Kidney (tissue), 14 donors: Measurements from ENCODE around the gene LRCH3. TPM values are rescaled to one million over a fixed set of nuclear protein-coding genes. Genes with fewer than 3 reads are reported as not detected.

Experiments used
- DNase-seq, 5 donors: peaks; one replicate each; pipeline ENCODE4 v3.0.0-alpha.2; 2013 to 2020
- FAIRE-seq: peaks from 2 replicates; lab custom pipeline; 2012; peaks lifted over from hg19 to GRCh38; lab: Jason Lieb, UNC
- H3K27ac ChIP-seq, 2 donors: one replicate each; pipeline ENCODE4 v1.7.0; 2013; ENCODE audit warnings: low read depth in 2 of 2, low read length in 2 of 2, inconsistent platforms in 1 of 2
- H3K27me3 ChIP-seq: one replicate; pipeline ENCODE4 v1.7.1; 2013; ENCODE audit warnings: low read length, inconsistent platforms; ENCODE audit not compliant: control insufficient read depth, insufficient read depth
- H3K36me3 ChIP-seq, 3 donors: one replicate each; pipeline versions ENCODE4 v1.7.0 to v1.7.1; 2013; ENCODE audit warnings: low read length in 3 of 3, control low read depth in 1 of 3, inconsistent platforms in 1 of 3; ENCODE audit not compliant: insufficient read depth in 3 of 3, control insufficient read depth in 2 of 3
- H3K4me1 ChIP-seq, 3 donors: one replicate each; pipeline versions ENCODE4 v1.7.0 to v1.7.1; 2013; ENCODE audit warnings: low read length in 3 of 3, inconsistent platforms in 1 of 3, low read depth in 1 of 3; ENCODE audit not compliant: control insufficient read depth in 2 of 3, insufficient read depth in 2 of 3
- H3K4me3 ChIP-seq, 3 donors: one replicate each; pipeline versions ENCODE4 v1.7.0 to v1.8.1; 2013; ENCODE audit warnings: low read length in 3 of 3, control low read depth in 1 of 3, inconsistent platforms in 1 of 3
- H3K9ac ChIP-seq, 3 donors: one replicate each; pipeline versions ENCODE4 v1.7.0 to v1.7.1; 2013; ENCODE audit warnings: low read length in 3 of 3, control low read depth in 1 of 3, inconsistent platforms in 1 of 3
- H3K9me3 ChIP-seq, 3 donors: one replicate each; pipeline versions ENCODE4 v1.7.0 to v1.7.1; 2013; ENCODE audit warnings: low read length in 3 of 3, control low read depth in 1 of 3, inconsistent platforms in 1 of 3; ENCODE audit not compliant: control insufficient read depth in 2 of 3, insufficient read depth in 1 of 3
- intact Hi-C: fragments of 100-400 bp; cut with DNase I; formaldehyde crosslinking; loops from one replicate; pipeline ENCODE4 v1.11.1; 2022
- polyA plus RNA-seq: library from polyadenylated mRNA; stranded (reverse); fragments of 350-450 nt; fragmentation: Illumina TruSeq; extraction: RNeasy Lipid Tissue Mini Kit (QIAGEN cat#74804); gene quantifications from one replicate; pipeline ENCODE4 v1.2.3, GENCODE V29; 2014; ENCODE audit warnings: low read depth, low replicate concordance; ENCODE audit not compliant: insufficient read depth
- total RNA-seq: library from RNA; stranded (reverse); fragmentation: NEBNext Ultra II Directional; extraction: Animal tissue kit (Norgen Biotek cat#: 25700); gene quantifications from one replicate; pipeline ENCODE4 v1.2.1, GENCODE V29; 2021
- TF ChIP-seq, protein P1 (sequence below): IDR thresholded peaks from 3 replicates; pipeline ENCODE4 v1.5.1; 2012; ENCODE audit warnings: mild to moderate bottlenecking, moderate library complexity, borderline replicate concordance; ENCODE audit not compliant: insufficient read depth; ENCODE audit errors: extremely low read depth
- donor health status: control.
- donor health status: control.
- donor health status: control.
- donor health status: control.
- donor health status: control.
- donor health status: DM: yes; HTN: yes; CAD: no.
- donor health status: Normal renal cell carcinoma (clear cell type).

The LRCH3 gene
- total and polyA plus RNA-seq, 2 donors from 2014 or later, result 11.6 to 52.0 TPM

DNA sequence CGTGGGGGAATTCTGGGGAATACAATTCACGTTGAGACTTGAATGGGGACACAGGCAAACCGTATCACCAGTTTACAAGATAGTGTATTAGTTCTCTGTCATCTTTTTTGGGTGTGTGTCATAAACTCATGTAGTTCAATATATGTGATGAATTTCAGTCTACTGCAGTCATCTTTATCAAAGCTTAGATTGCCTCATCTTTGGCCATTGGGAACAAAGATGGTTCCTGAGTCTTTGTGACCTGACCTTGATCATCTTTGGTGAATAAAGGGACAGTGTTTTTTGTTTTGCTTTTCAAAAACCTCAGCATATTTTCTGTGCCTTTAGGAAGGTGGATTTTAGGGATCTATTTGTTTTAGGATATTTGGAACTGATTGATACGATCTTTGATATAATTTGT is 23.3 kb downstream of the LRCH3 start:
- intact Hi-C loops, result no loop called here

DNA sequence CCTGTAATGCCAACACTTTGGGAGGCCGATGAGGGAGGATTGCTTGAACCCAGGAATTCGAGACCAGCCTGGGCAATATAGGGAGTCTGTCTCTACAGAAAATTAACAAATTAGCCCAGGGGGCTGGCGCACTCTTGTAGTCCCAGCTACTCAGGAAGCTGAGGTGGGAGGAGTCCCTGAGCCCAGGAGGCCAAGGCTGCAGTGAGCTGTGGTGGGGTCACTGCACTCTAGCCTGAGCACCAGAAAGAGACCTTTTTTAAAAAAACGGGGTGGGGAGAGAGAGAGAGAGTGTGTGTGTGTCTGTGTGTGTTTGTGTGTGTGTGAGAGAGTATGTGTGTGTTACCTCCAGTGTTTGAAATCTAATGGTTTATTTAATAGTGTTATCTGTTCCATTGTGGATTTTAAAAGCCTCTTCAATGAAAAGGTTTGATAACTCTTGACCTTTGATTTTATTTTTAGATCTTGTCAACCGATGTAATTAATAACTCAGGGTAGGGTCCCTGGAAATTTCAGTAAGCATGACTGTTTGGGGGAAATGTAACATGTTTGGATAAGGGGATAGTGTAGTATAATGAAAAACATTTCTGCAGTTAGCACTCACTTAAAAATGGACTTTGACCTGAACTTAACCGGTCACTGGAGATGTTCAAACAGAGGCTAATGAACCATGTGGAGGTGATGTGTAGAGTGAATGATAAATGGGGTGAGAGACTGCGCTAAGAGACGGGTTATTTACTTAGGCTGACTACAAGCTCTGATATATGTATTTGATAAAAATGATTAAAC is 29.7 kb downstream of the LRCH3 start:
- peaks cover 0 to 3% (median 0%) of the 10 kb centered on the region in 3 donors for H3K4me1 ChIP-seq
- FAIRE-seq (no peak), DNase-seq (peak in 4 of 5 donors; percentile 14 to 35 (median 26))
- TF ChIP-seq, protein P1, sequence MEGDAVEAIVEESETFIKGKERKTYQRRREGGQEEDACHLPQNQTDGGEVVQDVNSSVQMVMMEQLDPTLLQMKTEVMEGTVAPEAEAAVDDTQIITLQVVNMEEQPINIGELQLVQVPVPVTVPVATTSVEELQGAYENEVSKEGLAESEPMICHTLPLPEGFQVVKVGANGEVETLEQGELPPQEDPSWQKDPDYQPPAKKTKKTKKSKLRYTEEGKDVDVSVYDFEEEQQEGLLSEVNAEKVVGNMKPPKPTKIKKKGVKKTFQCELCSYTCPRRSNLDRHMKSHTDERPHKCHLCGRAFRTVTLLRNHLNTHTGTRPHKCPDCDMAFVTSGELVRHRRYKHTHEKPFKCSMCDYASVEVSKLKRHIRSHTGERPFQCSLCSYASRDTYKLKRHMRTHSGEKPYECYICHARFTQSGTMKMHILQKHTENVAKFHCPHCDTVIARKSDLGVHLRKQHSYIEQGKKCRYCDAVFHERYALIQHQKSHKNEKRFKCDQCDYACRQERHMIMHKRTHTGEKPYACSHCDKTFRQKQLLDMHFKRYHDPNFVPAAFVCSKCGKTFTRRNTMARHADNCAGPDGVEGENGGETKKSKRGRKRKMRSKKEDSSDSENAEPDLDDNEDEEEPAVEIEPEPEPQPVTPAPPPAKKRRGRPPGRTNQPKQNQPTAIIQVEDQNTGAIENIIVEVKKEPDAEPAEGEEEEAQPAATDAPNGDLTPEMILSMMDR, result no peak
- H3K9ac ChIP-seq, result no peak overlapping the region
- H3K9me3 ChIP-seq, result no peaks in the 10 kb centered on the region
- no peak overlapping the region for H3K4me3 ChIP-seq
- H3K27me3 ChIP-seq, result no peaks in the 10 kb centered on the region
- peaks cover 0 to 2% (median 0%) of the 10 kb centered on the region in 3 donors for H3K36me3 ChIP-seq
- H3K27ac ChIP-seq, result no peak overlapping the region
- intact Hi-C loops, result no loop called here

More for the DNA sequence above, 23.3 kb downstream of the LRCH3 start:
- no peaks in the 10 kb centered on the region for H3K36me3 ChIP-seq
- no peaks in the 10 kb centered on the region for H3K4me1 ChIP-seq
- H3K9ac ChIP-seq, result no peak overlapping the region
- no peaks in the 10 kb centered on the region for H3K9me3 ChIP-seq
- H3K27me3 ChIP-seq, result no peaks in the 10 kb centered on the region
- no peak for DNase-seq
- H3K4me3 ChIP-seq, result no peak overlapping the region
- H3K27ac ChIP-seq, result no peak overlapping the region
- TF ChIP-seq, protein P1, result no peak
- FAIRE-seq, result no peak

DNA sequence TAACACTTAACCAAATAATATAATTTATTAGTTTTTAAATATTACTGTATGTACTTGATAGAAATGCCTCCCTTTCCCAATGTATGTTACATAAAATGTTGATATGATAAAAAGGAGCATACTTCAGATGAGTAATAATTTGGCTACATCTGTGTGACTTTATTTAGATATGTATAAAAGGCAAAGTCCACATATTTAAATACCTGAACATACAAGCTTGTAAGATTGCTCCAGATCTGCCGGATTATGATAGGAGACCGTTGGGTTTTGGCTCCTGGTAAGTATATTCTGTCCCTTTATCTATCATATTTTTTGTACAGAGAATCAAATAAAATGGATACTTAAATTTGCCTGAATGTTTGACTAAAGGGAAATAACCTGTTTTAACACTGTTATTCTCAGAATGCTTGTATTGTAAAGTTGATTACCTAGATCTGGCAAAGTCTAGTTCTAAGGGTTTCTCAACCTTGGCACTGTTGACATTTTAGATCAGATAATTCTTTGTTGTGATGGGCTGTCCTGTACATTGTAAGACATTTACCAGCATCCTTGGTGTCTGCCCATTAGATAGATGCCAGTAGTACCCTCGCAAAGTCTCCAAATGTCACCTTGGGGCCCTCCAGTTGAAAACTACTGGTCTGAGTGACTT is 38.5 kb downstream of the LRCH3 start:
- Histone ChIP-seq H3K9me3 (no peaks in the 10 kb centered on the region), H3K27ac (no peak overlapping the region), H3K27me3 (no peaks in the 10 kb centered on the region), H3K36me3 (peaks cover 7 to 38% (median 19%) of the 10 kb centered on the region in 3 donors), H3K4me1 (no peaks in the 10 kb centered on the region), H3K4me3 (no peak overlapping the region), H3K9ac (no peak overlapping the region)
- TF ChIP-seq, protein P1, result no peak
- no peak for FAIRE-seq
- no peak for DNase-seq
- intact Hi-C loops, result no loop called here
